HL-60/S4 treated with phorbol 12-myristate 13-acetate at 8.2 ng/mL for 4 days and 3 days (cell line): ENCODE data around the gene RNF208.

Experiments
- in situ Hi-C: fragments of 300-500 bp; cut with MboI; formaldehyde crosslinking; loops from 2 replicates; pipeline ENCODE4 v1.15.0; 2022; ENCODE audit warnings: low sequenced_read_pairs

The RNF208 gene

GRCh38 chr9:137194909-137195308 lies 27.1 kb downstream of the RNF208 start:
- in situ Hi-C loops = no loop called here

DNA sequence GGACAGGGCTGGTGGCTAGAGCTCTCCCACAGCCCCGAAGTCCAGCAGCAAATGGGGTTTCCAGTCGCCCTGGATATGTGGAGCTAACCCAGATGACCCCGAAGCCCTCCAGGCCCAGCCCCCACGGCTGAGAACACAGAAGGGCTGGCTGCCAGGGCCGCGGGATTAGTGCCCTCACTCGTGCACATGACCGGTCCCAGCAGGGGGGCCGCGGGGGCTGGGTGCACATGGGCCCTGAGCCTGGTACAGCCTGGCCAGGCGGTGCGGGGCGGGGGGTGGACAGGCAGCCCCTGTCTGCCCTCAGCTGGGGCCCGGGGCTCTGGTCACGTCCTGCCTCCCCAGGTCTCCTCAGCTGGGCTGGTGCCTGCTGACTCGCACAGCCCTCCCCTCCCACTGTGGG lies 27.7 kb downstream of the RNF208 start:
- in situ Hi-C loops = no loop called here

DNA sequence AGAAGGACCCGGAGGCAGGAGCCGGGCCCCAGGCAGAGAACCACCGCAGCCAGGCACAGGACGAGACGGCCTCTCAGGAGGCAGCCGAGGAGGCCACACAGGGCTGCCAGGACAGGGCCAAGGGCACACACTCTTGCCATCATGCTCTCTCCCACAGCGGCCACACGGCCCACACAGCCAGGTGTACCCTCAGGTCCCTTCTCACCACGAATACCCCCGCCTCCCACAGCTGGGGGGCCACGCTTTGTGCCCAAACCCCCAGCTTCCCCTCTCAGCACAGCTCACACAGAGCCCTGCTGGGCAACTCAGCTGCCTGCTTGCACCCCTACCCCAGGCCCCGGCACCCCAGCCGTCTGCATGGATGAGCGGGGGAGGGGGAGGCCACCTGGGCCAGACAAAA lies 28.3 kb downstream of the RNF208 start:
- in situ Hi-C loops = no loop called here

GRCh38 chr9:137192859-137193258 lies 29.2 kb downstream of the RNF208 start:
- in situ Hi-C loops = no loop called here

- in situ Hi-C loops = no loop called here
Measured at GRCh38 chr9:137192448-137192780, 29.6 kb downstream of the RNF208 start.

DNA sequence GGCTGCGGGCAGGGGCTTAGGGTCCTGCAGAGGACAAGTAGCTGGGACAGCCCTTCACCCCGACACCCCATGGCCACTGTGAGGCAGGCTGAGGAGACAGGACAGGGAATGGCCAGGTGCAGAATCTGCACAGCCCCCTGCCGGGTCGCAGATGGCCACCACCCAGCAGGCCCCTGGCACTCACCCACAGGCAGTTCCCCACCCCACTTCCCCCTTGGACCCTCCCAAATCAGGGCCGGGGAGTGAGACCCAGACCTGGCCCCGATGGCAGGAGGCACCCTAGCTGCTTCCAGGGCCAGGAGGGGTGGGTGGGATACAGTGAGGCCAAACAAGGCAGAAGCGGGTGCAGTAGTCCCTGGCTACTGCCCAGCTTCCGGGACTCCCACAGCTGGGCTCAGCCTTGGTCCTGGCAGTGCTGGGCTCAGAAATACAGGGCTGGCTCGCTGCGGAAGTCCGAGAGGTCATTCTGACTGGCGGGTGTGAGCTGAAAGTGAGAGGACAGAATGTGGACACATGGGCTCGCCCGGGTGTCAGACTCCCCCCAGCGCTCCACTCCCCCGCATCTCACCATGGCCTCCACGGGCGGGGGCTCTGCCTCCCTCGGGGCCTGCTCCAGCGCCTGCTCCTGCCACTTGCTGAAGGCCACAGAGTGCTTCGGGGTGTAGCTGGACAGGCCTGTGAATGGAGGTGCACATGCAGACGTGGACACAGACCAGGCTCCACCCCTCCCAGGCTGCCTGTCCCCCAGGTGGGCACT lies 30.2 kb downstream of the RNF208 start:
- in situ Hi-C loops = no loop called here

DNA sequence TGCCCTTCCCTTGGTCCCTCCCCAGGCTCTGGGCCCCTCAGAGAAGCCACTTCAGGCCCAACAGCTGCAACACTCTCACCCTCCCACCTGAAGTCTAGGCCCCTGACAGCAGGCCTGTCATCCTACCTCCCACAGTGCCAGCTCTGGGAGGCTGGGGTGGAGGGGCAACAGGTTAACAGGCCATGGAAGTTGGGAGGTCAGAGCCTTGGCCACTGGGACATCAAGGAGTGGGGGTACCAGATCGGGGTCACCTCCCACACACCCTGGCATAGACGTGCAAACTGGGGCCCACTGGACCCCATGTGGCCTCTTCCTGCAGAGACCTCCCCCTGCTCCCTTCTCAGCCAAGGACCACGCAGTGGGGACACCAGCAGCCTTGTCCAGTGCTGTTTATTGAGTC lies 30.8 kb downstream of the RNF208 start:
- in situ Hi-C loops = no loop called here

DNA sequence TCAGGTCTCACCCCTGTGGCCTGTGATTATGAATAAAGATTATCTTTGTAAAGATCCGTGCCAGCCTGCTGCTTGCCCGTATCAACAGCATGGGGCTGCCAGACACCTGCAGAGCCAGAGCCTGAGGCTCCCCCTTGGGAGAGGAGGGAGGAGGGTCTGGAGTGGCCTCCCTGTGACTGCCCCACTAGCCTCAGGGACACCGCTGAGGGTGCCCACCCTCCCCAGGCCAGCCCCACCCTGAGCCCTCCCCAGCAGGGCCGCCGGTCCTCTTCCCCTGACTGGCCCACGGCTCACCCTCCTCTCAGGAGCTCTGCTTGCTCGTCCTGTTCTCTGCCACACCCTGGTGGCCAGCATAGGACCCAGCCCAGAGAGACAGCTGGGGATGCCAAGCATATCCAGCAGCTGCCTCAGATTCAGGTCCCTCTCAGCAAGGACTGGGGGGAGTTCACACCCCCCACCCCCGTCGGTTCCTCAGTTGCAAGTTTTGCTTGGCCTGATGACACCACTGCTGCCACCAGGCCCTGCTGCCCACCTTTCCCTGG lies 31.7 kb downstream of the RNF208 start:
- in situ Hi-C loops = no loop called here

DNA sequence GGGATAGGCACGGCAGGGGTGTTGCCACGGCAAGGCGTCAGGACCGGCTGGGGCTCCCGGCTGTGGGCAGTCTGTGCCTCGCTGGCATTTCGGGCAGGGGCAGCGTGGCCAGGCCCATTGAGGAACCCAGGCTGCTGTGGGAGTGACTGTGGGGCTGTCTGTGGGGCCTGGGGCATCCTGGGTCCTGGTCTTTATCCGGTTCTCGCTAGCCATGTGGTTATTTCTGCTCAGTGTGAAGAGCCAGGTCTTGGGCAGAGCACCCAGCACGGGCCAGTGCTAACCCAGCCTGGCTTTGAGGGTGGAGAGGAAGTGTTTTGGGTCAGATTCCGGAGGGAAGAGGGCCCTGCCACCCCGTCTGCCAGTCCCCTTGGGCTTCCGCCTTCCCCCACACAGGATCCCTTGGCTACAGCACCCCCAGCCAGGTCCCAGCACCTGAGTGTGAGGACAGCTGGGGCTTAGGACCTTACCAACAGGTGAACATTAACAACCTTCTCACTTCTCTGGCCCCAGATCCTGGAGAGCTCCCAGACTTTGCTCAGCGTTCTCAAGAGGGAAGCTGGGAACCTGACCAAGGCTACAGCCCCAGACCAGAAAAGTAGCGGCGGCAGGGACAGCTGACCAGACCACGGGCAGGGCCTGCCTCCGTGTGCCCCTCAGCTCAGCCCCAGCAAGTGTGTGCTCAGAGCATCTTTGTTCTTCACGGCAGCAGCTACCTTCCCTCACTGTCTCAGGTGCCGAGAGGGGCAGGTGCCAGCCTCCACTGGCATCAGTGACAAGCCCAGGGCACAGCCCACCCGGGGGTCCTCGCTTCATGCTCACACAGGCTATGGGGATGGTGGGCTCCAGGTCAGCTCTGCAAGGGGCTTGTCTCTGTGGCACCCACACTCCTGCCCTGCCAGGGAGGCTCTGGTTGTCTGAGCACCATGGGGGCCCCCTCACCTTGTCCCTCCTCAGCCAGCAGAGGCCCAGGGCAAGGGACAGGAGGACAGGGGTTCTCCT lies 32.4 kb downstream of the RNF208 start:
- in situ Hi-C loops = no loop called here

GRCh38 chr9:137188490-137189296 lies 33.3 kb downstream of the RNF208 start, which contains the start of the genes ANAPC2 and SSNA1:
TSS of gene ANAPC2 (minus strand) at chr9:137188560. CDS start at chr9:137188532, 28 bp downstream.
TSS of gene SSNA1 (plus strand) at chr9:137188676. CDS start at chr9:137188727, 51 bp downstream.
- in situ Hi-C loops = no loop called here

GRCh38 chr9:137188086-137188489 lies 34.0 kb downstream of the RNF208 start:
- in situ Hi-C loops = no loop called here

GRCh38 chr9:137187386-137187785 lies 34.7 kb downstream of the RNF208 start:
- in situ Hi-C loops = no loop called here

GRCh38 chr9:137186385-137186784 lies 35.7 kb downstream of the RNF208 start:
- in situ Hi-C loops = no loop called here

DNA sequence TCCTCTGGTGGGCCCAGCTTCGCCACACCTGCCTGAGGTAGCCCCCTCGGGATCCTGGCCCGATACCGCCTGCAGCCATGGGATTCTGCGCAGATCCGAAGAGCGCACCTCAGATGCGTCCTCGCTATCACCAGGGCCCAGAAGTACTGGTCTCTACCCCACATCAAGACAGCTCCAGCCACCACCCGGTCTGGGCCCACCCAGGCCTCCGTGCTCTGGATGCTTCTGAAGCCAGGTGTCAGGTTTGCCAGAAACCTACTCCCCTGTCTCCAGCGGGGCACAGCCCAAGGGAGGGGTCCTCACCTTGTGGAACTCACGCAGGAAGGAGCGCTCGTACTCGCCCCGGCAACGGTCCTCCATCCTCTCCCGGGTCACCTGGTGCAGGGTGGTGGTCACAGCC lies 36.1 kb downstream of the RNF208 start:
- in situ Hi-C loops = no loop called here

GRCh38 chr9:137184881-137185660 lies 37.0 kb downstream of the RNF208 start:
- in situ Hi-C loops = no loop called here

DNA sequence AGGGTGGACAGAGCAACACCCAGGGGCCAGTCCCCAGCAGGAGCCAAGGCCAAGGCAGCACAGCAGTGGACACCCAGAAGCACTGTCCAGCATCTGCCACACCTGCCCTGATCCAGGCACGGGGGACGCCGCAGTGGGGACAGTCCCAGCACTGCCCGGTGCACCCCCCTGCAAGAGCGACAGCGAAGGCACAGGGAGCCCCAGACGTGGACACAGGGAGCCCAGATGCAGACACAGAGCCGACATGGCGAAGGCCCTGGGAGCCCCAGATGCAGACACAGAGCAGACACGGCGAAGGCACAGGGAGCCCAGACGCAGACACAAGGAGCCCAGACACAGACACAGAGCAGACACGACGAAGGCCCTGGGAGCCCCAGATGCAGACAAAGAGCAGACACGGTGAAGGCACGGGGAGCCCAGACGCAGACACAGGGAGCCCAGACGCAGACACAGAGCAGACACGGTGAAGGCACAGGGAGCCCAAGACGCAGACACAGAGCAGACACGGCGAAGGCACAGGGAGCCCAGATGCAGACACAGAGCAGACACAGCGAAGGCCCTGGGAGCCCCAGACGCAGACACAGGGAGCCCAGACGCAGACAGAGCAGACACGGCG lies 38.0 kb downstream of the RNF208 start:
- in situ Hi-C loops = no loop called here

DNA sequence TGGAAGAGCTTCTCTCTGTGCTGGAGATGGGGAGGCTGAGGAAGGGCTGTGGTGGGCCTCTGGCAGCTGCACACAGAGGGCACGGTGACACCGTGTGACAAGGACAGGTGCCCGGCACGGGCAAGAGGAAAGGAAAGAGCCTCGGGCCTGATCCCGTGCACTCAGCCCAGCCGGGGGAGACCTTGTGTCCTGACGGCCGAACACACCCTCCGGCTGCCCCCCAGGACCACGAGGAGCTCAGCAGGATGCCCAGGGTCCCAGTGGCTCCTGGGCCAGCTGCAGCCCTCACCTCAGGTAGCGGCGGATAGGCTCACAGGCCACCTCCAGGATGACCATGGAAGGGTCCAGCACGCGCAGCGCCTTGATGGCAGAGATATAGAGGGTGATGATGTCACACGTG lies 39.2 kb downstream of the RNF208 start:
- in situ Hi-C loops = no loop called here

DNA sequence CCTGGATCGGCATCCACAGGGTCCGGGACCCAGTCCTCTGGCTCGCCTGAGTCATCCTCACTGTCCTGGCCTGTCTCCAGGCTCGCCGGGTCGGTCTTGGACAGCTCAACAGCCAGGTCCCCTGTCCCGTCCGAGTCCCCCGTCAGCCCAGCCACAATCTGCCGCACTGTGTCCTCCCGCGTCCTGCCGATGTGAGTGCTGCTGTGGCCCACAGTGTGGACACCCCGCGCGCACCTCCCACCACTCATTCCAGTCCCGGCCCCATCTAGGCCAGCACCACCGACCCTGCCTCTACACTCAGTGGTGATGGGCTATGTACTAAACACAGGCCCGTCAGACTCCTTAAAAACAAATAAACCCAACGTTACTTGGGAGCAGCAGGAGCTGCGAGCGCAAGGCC lies 40.4 kb downstream of the RNF208 start:
- in situ Hi-C loops = no loop called here

GRCh38 chr9:137180491-137180890 lies 41.5 kb downstream of the RNF208 start:
- in situ Hi-C loops = no loop called here

DNA sequence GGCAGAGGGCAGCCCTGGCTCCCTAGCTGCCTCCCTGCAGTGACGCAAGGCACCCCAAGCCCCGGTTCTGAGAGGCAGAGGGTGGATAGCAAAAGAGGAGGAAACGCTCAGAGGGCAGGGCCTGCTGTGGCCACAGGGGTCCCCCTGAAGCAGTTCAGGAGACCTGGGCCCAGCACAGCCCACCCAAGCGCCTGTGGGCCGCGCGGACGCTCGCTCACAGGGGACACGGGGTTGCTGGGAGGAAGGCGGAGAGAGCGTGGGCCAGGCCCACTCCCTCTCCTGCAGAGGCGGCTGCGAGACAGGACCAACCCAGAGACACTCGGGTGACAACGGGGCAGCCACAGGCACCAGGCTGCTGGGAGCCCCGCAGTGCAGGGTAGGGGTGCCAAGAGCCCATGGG lies 42.3 kb downstream of the RNF208 start:
- in situ Hi-C loops = no loop called here
